Body of pancreas (tissue), 4 donors: ENCODE data around the gene RASAL1. TPM values are rescaled to one million over a fixed set of nuclear protein-coding genes. Genes with fewer than 3 reads are reported as not detected.

ENCODE experiments used
- ATAC-seq: fragments of 150-250 bp; one replicate; pipeline ENCODE4 v1.9.1; 2016
- DNase-seq, 4 donors: peaks; one replicate each; pipeline ENCODE4 v3.0.0-alpha.2; 2019
- H3K27ac ChIP-seq, 4 donors: fragments of 200-600 bp; sonication (generic); 1 replicate in 3 of 4; 2 replicates in 1 of 4; pipeline versions ENCODE4 v1.5.1 to v1.6.1; 2016 to 2019; ENCODE audit warnings: mild to moderate bottlenecking in 1 of 4, mixed read lengths in 1 of 4, moderate library complexity in 1 of 4
- H3K27me3 ChIP-seq, 2 donors: fragments of 200-600 bp; sonication (generic); one replicate each; pipeline ENCODE4 v1.6.0; 2016; ENCODE audit warnings: mild to moderate bottlenecking in 1 of 2
- H3K36me3 ChIP-seq, 2 donors: fragments of 200-600 bp; sonication (generic); replicated peaks in 1 of 2; 2 replicates each; pipeline ENCODE4 v1.5.1; 2016; ENCODE audit warnings: low read depth in 2 of 2; ENCODE audit not compliant: insufficient read depth in 1 of 2
- H3K4me1 ChIP-seq: fragments of 200-600 bp; sonication (generic); one replicate; pipeline ENCODE4 v1.6.0; 2016
- H3K4me3 ChIP-seq, 2 donors: fragments of 200-600 bp; sonication (generic); 1 replicate in 1 of 2; 2 replicates in 1 of 2; pipeline ENCODE4 v1.5.1; 2016 to 2019
- H3K9me3 ChIP-seq, 3 donors: fragments of 200-600 bp; sonication (generic); 1 replicate in 2 of 3; 2 replicates in 1 of 3; pipeline ENCODE4 v1.5.1; 2016
- CTCF ChIP-seq, 7 experiments: fragments of 450-650 bp in 4 of 7; fragments of 200-600 bp in 3 of 7; sonication (generic) in 3 of 7; IDR thresholded peaks; one replicate each; pipeline ENCODE4 v1.5.1; 2016 to 2019; ENCODE audit warnings: antibody characterized with exemption in 7 of 7
- POLR2A ChIP-seq, 3 donors: fragments of 450-650 bp; IDR thresholded peaks; one replicate each; pipeline ENCODE4 v1.6.1; 2016; ENCODE audit warnings: antibody characterized with exemption in 3 of 3, mild to moderate bottlenecking in 2 of 3
- WGBS, 2 donors: methylation state at CpG; one replicate each; pipeline ENCODE4 v1.1.5; 2017; 5-methylcytosine and 5-hydroxymethylcytosine counted together
- intact Hi-C: fragments of 100-400 bp; cut with DNase I; formaldehyde crosslinking; loops from one replicate; pipeline ENCODE4 v1.15.1; 2023
- total RNA-seq, 2 donors: library from RNA; depleted of rRNA; stranded (reverse); fragments of >200 nt; gene quantifications; one replicate each; pipeline ENCODE4 v1.1.0, GENCODE V29; 2016

RASAL1 gene
- total RNA-seq, 2 donors from 2014 or later: 0.66 to 2.1 TPM

GRCh38 chr12:113169697-113170096 lies 34.1 kb upstream of the RASAL1 start:
- WGBS, 2 donors: 87 to 91% methylated on average over 4 to 13 of the region's 13 CpGs
- intact Hi-C loops: loop anchor here (5.0 kb wide), 1 partner anchor 117 kb away; no protein-coding TSS in a partner anchor
- ATAC-seq (no peak), DNase-seq (no peak)
- Histone ChIP-seq H3K36me3 (peaks cover 25 to 56% of the 10 kb centered on the region in 2 donors), H3K4me3 (no peak overlapping the region), H3K4me1 (no peaks in the 10 kb centered on the region), H3K27me3 (no peaks in the 10 kb centered on the region), H3K27ac (no peak overlapping the region), H3K9me3 (no peaks in the 10 kb centered on the region)
- TF ChIP-seq POLR2A (IDR thresholded peaks at IDR 0.05): no peak

- Histone ChIP-seq H3K4me1 (peaks cover 3% of the 10 kb centered on the region), H3K27me3 (no peaks in the 10 kb centered on the region), H3K36me3 (peaks cover 25 to 55% of the 10 kb centered on the region in 2 donors), H3K27ac (no peak overlapping the region), H3K9me3 (no peaks in the 10 kb centered on the region), H3K4me3 (no peak overlapping the region)
- 91% methylated on average over 7 to 10 of the region's 10 CpGs for WGBS, 2 donors
- intact Hi-C loops: no loop called here
- no peak for DNase-seq
- TF ChIP-seq POLR2A (IDR thresholded peaks at IDR 0.05): no peak
- no peak for TF ChIP-seq CTCF (IDR thresholded peaks at IDR 0.05)
- no peak for ATAC-seq
Observed at GRCh38 chr12:113167868-113168267, 32.3 kb upstream of the RASAL1 start.

GRCh38 chr12:113165521-113166450 lies 30.2 kb upstream of the RASAL1 start:
- Histone ChIP-seq H3K4me1 (peaks cover 14% of the 10 kb centered on the region), H3K27ac (no peak overlapping the region), H3K9me3 (no peaks in the 10 kb centered on the region), H3K27me3 (no peaks in the 10 kb centered on the region), H3K36me3 (peaks cover 25 to 47% of the 10 kb centered on the region in 2 donors), H3K4me3 (no peak overlapping the region)
- 93 to 96% methylated on average over 23 to 32 of the region's 32 CpGs for WGBS, 2 donors
- intact Hi-C loops: no loop called here
- ATAC-seq: no peak
- no peak for DNase-seq
- TF ChIP-seq CTCF (IDR thresholded peaks at IDR 0.05) (no peak), POLR2A (IDR thresholded peaks at IDR 0.05) (no peak)

- no peak for TF ChIP-seq POLR2A (IDR thresholded peaks at IDR 0.05)
- no peak for TF ChIP-seq CTCF (IDR thresholded peaks at IDR 0.05)
- intact Hi-C loops: no loop called here
- Histone ChIP-seq H3K4me3 (no peak overlapping the region), H3K9me3 (no peaks in the 10 kb centered on the region), H3K27me3 (no peaks in the 10 kb centered on the region), H3K4me1 (peaks cover 14% of the 10 kb centered on the region), H3K36me3 (peaks cover 31 to 42% of the 10 kb centered on the region in 2 donors), H3K27ac (no peak overlapping the region)
- DNase-seq (no peak), ATAC-seq (no peak)
- 96% methylated on average over 12 to 13 of the region's 13 CpGs for WGBS, 2 donors
Observed at GRCh38 chr12:113164014-113164413, 28.5 kb upstream of the RASAL1 start.

- H3K27me3 ChIP-seq: no peaks in the 10 kb centered on the region
- H3K27ac ChIP-seq: no peak overlapping the region
- no peak for ATAC-seq
- peaks cover 29 to 37% of the 10 kb centered on the region in 2 donors for H3K36me3 ChIP-seq
- WGBS, 2 donors: 95% methylated on average over 8 to 12 of the region's 12 CpGs
- DNase-seq: no peak
- intact Hi-C loops: no loop called here
- H3K4me1 ChIP-seq: peaks cover 14% of the 10 kb centered on the region
- TF ChIP-seq CTCF (IDR thresholded peaks at IDR 0.05) (no peak), POLR2A (IDR thresholded peaks at IDR 0.05) (no peak)
- no peaks in the 10 kb centered on the region for H3K9me3 ChIP-seq
- H3K4me3 ChIP-seq: no peak overlapping the region
Observed at GRCh38 chr12:113163030-113163360, 27.4 kb upstream of the RASAL1 start.
